AG04449 (cell line): ENCODE measurements around the gene DNAI1.

ENCODE experiments used
- CTCF ChIA-PET: fragments of 350-600 bp; formaldehyde crosslinking; extraction: SDS; loops from one replicate; lab custom pipeline; 2021; ENCODE audit warnings: antibody characterized with exemption; lab: Yijun Ruan, JAX
- POLR2A ChIA-PET: fragments of 400-600, 350-600 bp; formaldehyde crosslinking; extraction: SDS; loops from one replicate; lab custom pipeline; 2020; ENCODE audit warnings: antibody characterized with exemption, inconsistent platforms; lab: Yijun Ruan, JAX
- DNase-seq: peaks from one replicate; pipeline ENCODE4 v3.0.0-alpha.2; 2010; ENCODE audit warnings: low read depth, low spot score
- H3K4me3 ChIP-seq: 2 replicates; pipeline ENCODE4 v1.5.1; 2011; ENCODE audit warnings: low read depth, mild to moderate bottlenecking, control low read depth, low read length
- TF ChIP-seq, protein P1 (sequence below): IDR thresholded peaks from one replicate; pipeline ENCODE4 v1.5.1; 2011; ENCODE audit warnings: mild to moderate bottlenecking, moderate library complexity, low read length, control low read depth, inconsistent platforms; ENCODE audit not compliant: insufficient read depth; ENCODE audit errors: missing control alignments

DNAI1 gene

DNA sequence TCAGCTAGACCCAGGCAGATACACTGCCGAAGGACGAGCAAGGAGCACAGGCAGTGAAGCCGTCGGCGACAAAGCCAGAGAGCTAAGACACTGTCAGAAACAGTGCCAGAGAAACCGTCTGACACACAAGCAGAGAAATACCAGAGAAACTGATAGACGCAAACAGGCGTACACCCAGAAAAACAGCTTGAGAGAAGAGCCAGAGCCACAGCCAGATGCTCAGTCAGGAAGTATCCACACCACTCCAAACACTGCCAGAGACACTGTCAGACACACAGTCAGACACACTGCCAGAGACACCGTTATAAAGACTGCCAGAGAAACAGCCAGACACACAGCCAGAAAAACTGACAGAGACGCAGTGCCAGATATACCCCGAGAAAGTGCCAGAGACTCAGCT lies 111.8 kb downstream of the DNAI1 start:
- no peak overlapping the region for H3K4me3 ChIP-seq
- CTCF ChIA-PET, result interaction anchor here (0.9 to 4.0 kb wide), 4 partner anchors 16 to 23 kb away, joined by 3 to 19 read pairs (median 4); no protein-coding TSS in a partner anchor

More for the DNA sequence above, 111.8 kb downstream of the DNAI1 start:
- TF ChIP-seq, protein P1, sequence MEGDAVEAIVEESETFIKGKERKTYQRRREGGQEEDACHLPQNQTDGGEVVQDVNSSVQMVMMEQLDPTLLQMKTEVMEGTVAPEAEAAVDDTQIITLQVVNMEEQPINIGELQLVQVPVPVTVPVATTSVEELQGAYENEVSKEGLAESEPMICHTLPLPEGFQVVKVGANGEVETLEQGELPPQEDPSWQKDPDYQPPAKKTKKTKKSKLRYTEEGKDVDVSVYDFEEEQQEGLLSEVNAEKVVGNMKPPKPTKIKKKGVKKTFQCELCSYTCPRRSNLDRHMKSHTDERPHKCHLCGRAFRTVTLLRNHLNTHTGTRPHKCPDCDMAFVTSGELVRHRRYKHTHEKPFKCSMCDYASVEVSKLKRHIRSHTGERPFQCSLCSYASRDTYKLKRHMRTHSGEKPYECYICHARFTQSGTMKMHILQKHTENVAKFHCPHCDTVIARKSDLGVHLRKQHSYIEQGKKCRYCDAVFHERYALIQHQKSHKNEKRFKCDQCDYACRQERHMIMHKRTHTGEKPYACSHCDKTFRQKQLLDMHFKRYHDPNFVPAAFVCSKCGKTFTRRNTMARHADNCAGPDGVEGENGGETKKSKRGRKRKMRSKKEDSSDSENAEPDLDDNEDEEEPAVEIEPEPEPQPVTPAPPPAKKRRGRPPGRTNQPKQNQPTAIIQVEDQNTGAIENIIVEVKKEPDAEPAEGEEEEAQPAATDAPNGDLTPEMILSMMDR, result no peak
- no peak for DNase-seq
- POLR2A ChIA-PET, result no interaction called here
